K562 (cell line): ENCODE data around the gene ELOVL7. TPM values are rescaled to one million over a fixed set of nuclear protein-coding genes. Genes with fewer than 3 reads are reported as not detected.

Source experiments
- ATAC-seq: fragments of 200-7000 bp; cut with Tn5 transposase; 3 replicates; pipeline ENCODE4 v1.9.1; 2020; ENCODE audit warnings: moderate library complexity
- BruUV-seq: library from RNA; stranded (reverse); fragments of 400-500 nt; replicated peaks from 2 replicates; lab custom pipeline; 2021; lab: Mats Ljungman, UMichigan
- CTCF ChIA-PET: fragments of 300-600 bp; formaldehyde crosslinking; extraction: SDS; loops from one replicate; lab custom pipeline; 2021; ENCODE audit warnings: low intra/inter-chr PET ratio; lab: Yijun Ruan, JAX
- POLR2A ChIA-PET: fragments of 300-600, 350-650 bp; sonication (Branson Sonifier 250); formaldehyde crosslinking; extraction: SDS; loops from one replicate; lab custom pipeline; 2021; ENCODE audit warnings: antibody characterized with exemption, inconsistent platforms; lab: Yijun Ruan, JAX
- DNase-seq, 4 experiments: peaks; one replicate each; pipeline versions ENCODE4 v3.0.0 to v3.0.0-alpha.2; 2011 to 2018; ENCODE audit warnings: low spot score in 3 of 4, mixed read lengths in 3 of 4; ENCODE audit errors: extremely low read depth in 1 of 4
- FAIRE-seq: peaks from 2 replicates; lab custom pipeline; 2011; peaks lifted over from hg19 to GRCh38; lab: Jason Lieb, UNC
- H2AFZ ChIP-seq: 2 replicates; pipeline ENCODE4 v1.6.0; 2011; ENCODE audit warnings: low read depth, low read length, control low read depth, inconsistent platforms
- H3K27ac ChIP-seq: fragments of 200-600 bp; 3 replicates; pipeline ENCODE4 v1.8.0; 2011; ENCODE audit warnings: low read depth, mild to moderate bottlenecking, control low read depth, inconsistent platforms, low read length, moderate library complexity, mixed read lengths; ENCODE audit errors: extremely low read depth
- H3K27me3 ChIP-seq, 2 experiments: fragments of 300-600 bp in 1 of 2; 2 replicates in 1 of 2; 3 replicates in 1 of 2; pipeline versions ENCODE4 v1.6.0 to v1.8.0; 2011; ENCODE audit warnings: inconsistent platforms in 2 of 2, low read length in 2 of 2, mild to moderate bottlenecking in 1 of 2, mixed read lengths in 1 of 2, moderate library complexity in 1 of 2; ENCODE audit not compliant: control insufficient read depth in 2 of 2, insufficient read depth in 2 of 2
- H3K36me3 ChIP-seq: fragments of 300-600 bp; 3 replicates; pipeline ENCODE4 v1.8.0; 2011; ENCODE audit warnings: mild to moderate bottlenecking, low read length, inconsistent platforms; ENCODE audit not compliant: control insufficient read depth, insufficient read depth
- H3K4me1 ChIP-seq, 2 experiments: fragments of 200-600 bp in 1 of 2; replicated peaks in 1 of 2; 2 replicates in 1 of 2; 3 replicates in 1 of 2; pipeline versions ENCODE4 v1.5.1 to v1.8.0; 2011; ENCODE audit warnings: inconsistent platforms in 2 of 2, low read length in 2 of 2, mild to moderate bottlenecking in 1 of 2, mixed read lengths in 1 of 2, moderate library complexity in 1 of 2; ENCODE audit not compliant: control insufficient read depth in 2 of 2, insufficient read depth in 2 of 2
- H3K4me2 ChIP-seq: 2 replicates; pipeline ENCODE4 v1.6.1; 2011; ENCODE audit warnings: low read length, control low read depth, inconsistent platforms, mixed read lengths; ENCODE audit not compliant: insufficient read depth
- H3K4me3 ChIP-seq: fragments of 200-600 bp; sonication (generic), shearing (Covaris generic); 2 replicates; pipeline ENCODE4 v1.5.1; 2016; ENCODE audit warnings: control low read depth, inconsistent platforms
- H3K79me2 ChIP-seq: fragments of 200-600 bp; 3 replicates; pipeline ENCODE4 v1.8.0; 2011; ENCODE audit warnings: low read length, inconsistent platforms; ENCODE audit not compliant: control insufficient read depth, insufficient read depth
- H3K9ac ChIP-seq, 2 experiments: 2 replicates each; pipeline versions ENCODE4 v1.6.0 to v1.6.1; 2011; ENCODE audit warnings: low read depth in 2 of 2, low read length in 2 of 2, control low read depth in 1 of 2, inconsistent platforms in 1 of 2, mild to moderate bottlenecking in 1 of 2, mixed read lengths in 1 of 2; ENCODE audit not compliant: insufficient read depth in 1 of 2
- H3K9me1 ChIP-seq: one replicate; pipeline ENCODE4 v1.6.0; 2011; ENCODE audit warnings: inconsistent platforms, mild to moderate bottlenecking, low read length, moderate library complexity; ENCODE audit not compliant: control insufficient read depth, insufficient read depth
- H3K9me3 ChIP-seq: replicated peaks from 2 replicates; pipeline ENCODE4 v1.5.1; 2011; ENCODE audit warnings: low read depth, low read length, inconsistent platforms; ENCODE audit not compliant: control insufficient read depth, insufficient read depth
- H4K20me1 ChIP-seq: replicated peaks from 2 replicates; pipeline ENCODE4 v1.6.1; 2011; ENCODE audit warnings: low read length, inconsistent platforms, mixed read lengths; ENCODE audit not compliant: control insufficient read depth, insufficient read depth
- GABPA ChIP-seq: fragments of 200-800 bp; sonication (Bioruptor generic); conservative IDR thresholded peaks from 2 replicates; pipeline ENCODE4 v1.6.1; 2016; ENCODE audit warnings: low read depth, missing genetic modification characterization, missing compliant biosample characterization
- WGBS: fragments of 100-300 bp; shearing (Covaris generic); methylation state at CpG from one replicate; pipeline ENCODE4 v1.1.6; 2016; ENCODE audit warnings: low coverage, mixed read lengths; ENCODE audit not compliant: insufficient coverage; ENCODE audit errors: missing lambda C conversion rate; 5-methylcytosine and 5-hydroxymethylcytosine counted together
- in situ Hi-C: fragments of 300-500 bp; cut with MboI; formaldehyde crosslinking; loops from 4 replicates; pipeline ENCODE4 v1.15.0; 2018; ENCODE audit warnings: inconsistent platforms, mixed read lengths
- intact Hi-C: fragments of 100-400 bp; cut with micrococcal nuclease; formaldehyde crosslinking; loops from 2 replicates; pipeline ENCODE4 v1.14.2; 2022
- polyA plus RNA-seq, 8 experiments: library from polyadenylated mRNA; depleted of rRNA in 4 of 8; stranded (reverse) in 5 of 8; unstranded in 3 of 8; fragments of >200 nt; fragmentation: Nextera tagmentation in 2 of 8; fragmentation: Illumina TruSeq in 1 of 8; extraction: Ambion mirVana in 2 of 8; extraction: Trizol in 1 of 8; gene quantifications; 2 replicates each; pipeline versions ENCODE4 v1.2.1 to v1.2.3, GENCODE V29; 2011 to 2014; ENCODE audit warnings: inconsistent platforms in 1 of 8, missing spikeins in 1 of 8
- total RNA-seq, 7 experiments: library from RNA; depleted of rRNA in 6 of 7; stranded (reverse); fragments of >200 nt in 6 of 7; fragmentation: Illumina TruSeq in 2 of 7; extraction: Trizol in 2 of 7; gene quantifications; 2 replicates each; pipeline versions ENCODE4 v1.2.1 to v1.2.3, GENCODE V29; 2011 to 2021; ENCODE audit warnings: low replicate concordance in 1 of 7
- TF ChIP-seq, protein P1 (sequence below): fragments of 450-650 bp; IDR thresholded peaks from 2 replicates; pipeline ENCODE4 v1.6.1; 2018; ENCODE audit not compliant: partially characterized antibody

ELOVL7 gene
- total and polyA plus RNA-seq, 9 of the 15 experiments (the other 6 are each of a cell fraction or from before 2014, with no cell fraction given), result 4.5 to 12.3 (median 6.9) TPM

DNA sequence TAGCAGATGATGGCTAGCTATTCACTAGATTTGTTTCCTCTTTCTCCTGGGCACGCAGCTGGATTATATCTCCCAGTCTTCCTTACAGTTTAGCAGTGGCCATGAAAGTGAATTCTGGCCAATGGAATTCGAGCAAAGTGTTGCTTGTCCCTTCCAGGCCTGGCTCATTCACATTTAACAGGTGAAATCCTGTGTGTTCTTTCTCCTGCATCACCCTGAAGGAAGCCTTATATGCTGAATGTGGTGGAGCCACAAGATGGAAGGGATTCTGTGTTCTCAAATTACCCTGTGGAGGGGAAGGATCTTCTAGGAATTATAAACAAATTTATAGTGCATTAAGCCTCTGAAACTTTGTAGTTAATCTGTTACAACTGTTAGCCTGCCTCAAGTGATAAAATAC lies 8.2 kb upstream of the ELOVL7 start:
- no peaks in the 10 kb centered on the region for H4K20me1 ChIP-seq
- WGBS, result 0% methylated on average over 1 of the region's 2 CpGs

More for the DNA sequence above, 8.2 kb upstream of the ELOVL7 start:
- ChIA-PET POLR2A (interaction anchor here (1.0 to 2.2 kb wide), 2 partner anchors 8 to 15 kb away, joined by 3 to 7 read pairs; partner anchors contain the start of gene ELOVL7), CTCF (no interaction called here)
- in situ Hi-C loops, result no loop called here
- no peak overlapping the region for H3K4me3 ChIP-seq
- H3K4me2 ChIP-seq, result no peak overlapping the region
- no peaks in the 10 kb centered on the region for H3K79me2 ChIP-seq
- TF ChIP-seq GABPA (tag), result no peak
- TF ChIP-seq, protein P1, sequence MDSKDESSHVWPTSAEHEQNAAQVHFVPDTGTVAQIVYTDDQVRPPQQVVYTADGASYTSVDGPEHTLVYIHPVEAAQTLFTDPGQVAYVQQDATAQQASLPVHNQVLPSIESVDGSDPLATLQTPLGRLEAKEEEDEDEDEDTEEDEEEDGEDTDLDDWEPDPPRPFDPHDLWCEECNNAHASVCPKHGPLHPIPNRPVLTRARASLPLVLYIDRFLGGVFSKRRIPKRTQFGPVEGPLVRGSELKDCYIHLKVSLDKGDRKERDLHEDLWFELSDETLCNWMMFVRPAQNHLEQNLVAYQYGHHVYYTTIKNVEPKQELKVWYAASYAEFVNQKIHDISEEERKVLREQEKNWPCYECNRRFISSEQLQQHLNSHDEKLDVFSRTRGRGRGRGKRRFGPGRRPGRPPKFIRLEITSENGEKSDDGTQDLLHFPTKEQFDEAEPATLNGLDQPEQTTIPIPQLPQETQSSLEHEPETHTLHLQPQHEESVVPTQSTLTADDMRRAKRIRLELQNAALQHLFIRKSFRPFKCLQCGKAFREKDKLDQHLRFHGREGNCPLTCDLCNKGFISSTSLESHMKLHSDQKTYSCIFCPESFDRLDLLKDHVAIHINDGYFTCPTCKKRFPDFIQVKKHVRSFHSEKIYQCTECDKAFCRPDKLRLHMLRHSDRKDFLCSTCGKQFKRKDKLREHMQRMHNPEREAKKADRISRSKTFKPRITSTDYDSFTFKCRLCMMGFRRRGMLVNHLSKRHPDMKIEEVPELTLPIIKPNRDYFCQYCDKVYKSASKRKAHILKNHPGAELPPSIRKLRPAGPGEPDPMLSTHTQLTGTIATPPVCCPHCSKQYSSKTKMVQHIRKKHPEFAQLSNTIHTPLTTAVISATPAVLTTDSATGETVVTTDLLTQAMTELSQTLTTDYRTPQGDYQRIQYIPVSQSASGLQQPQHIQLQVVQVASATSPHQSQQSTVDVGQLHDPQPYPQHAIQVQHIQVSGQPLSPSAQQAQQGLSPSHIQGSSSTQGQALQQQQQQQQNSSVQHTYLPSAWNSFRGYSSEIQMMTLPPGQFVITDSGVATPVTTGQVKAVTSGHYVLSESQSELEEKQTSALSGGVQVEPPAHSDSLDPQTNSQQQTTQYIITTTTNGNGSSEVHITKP, result peak; percentile 53
- no peak overlapping the region for H3K27ac ChIP-seq
- BruUV-seq, result no TSS peak
- H3K9me1 ChIP-seq, result no peaks in the 10 kb centered on the region
- DNase-seq, result no peak
- no peaks in the 10 kb centered on the region for H3K27me3 ChIP-seq
- no peak overlapping the region for H2AFZ ChIP-seq
- intact Hi-C loops, result no loop called here
- no peak overlapping the region for H3K9ac ChIP-seq
- H3K9me3 ChIP-seq, result no peaks in the 10 kb centered on the region
- H3K36me3 ChIP-seq, result no peaks in the 10 kb centered on the region
- peaks cover 5 to 17% of the 10 kb centered on the region in 2 experiments; a peak in 3 of 5 replicates for H3K4me1 ChIP-seq
- peak; percentile 55 for ATAC-seq
- FAIRE-seq, result no peak
